Neural crest cell (in vitro differentiated cells): ENCODE results near the gene DNAJB12. TPM values are rescaled to one million over a fixed set of nuclear protein-coding genes. Genes with fewer than 3 reads are reported as not detected.

ENCODE experiments used
- DNase-seq: peaks from one replicate; pipeline ENCODE4 v3.0.0; 2021; ENCODE audit warnings: low read depth, mixed read lengths, low spot score
- H3K27ac Mint-ChIP-seq: one replicate; pipeline ENCODE4 v1.8.0; 2021; ENCODE audit warnings: mild to moderate bottlenecking, mixed read lengths; ENCODE audit not compliant: unreplicated experiment
- H3K27me3 Mint-ChIP-seq: 2 replicates; pipeline ENCODE4 v1.8.0; 2021; ENCODE audit warnings: low read depth, mild to moderate bottlenecking, mixed read lengths
- H3K36me3 Mint-ChIP-seq: 2 replicates; pipeline ENCODE4 v1.8.0; 2021; ENCODE audit warnings: low read depth, mild to moderate bottlenecking, mixed read lengths
- H3K4me1 Mint-ChIP-seq: 2 replicates; pipeline ENCODE4 v1.8.0; 2021; ENCODE audit warnings: mixed read lengths
- H3K4me3 Mint-ChIP-seq: one replicate; pipeline ENCODE4 v1.8.0; 2021; ENCODE audit warnings: mild to moderate bottlenecking, mixed read lengths
- H3K9me3 Mint-ChIP-seq: 2 replicates; pipeline ENCODE4 v1.8.0; 2021; ENCODE audit warnings: mixed read lengths
- total RNA-seq: library from RNA; stranded (reverse); gene quantifications from 2 replicates; pipeline ENCODE4 v1.2.1, GENCODE V29; 2021
- TF ChIP-seq, protein P1 (sequence below): fragments of 200-600 bp; sonication (generic); conservative IDR thresholded peaks from 2 replicates; pipeline ENCODE4 v1.5.0; 2021; ENCODE audit warnings: antibody characterized with exemption, mild to moderate bottlenecking

The DNAJB12 gene
- total RNA-seq, 1 donor from 2014 or later, result 36.5 TPM

DNA sequence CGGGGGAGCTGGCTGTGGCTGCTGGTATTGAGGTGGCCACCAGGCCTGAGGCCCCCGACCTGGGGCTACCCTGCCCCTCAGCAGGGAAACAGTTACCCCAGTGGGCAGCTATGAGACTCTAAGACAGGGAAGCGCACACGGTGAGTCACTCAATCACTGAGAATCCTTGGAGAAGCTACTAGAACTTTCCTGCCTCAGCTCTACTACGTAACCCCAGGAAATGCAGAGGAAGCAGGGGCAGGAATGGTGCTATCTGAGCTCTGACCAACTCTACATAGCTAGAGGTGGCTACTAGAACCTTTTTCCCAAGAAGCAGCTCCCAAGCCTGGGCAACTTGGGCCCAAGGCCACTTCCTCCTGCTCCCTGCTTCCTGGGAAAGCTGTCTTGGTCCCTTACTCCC is 11.8 kb downstream of the DNAJB12 start:
- Mint-ChIP-seq H3K4me3 (no peak overlapping the region), H3K27ac (no peak overlapping the region), H3K9me3 (no peaks in the 10 kb centered on the region), H3K4me1 (peaks cover 6% of the 10 kb centered on the region), H3K36me3 (peaks cover 2% of the 10 kb centered on the region), H3K27me3 (no peaks in the 10 kb centered on the region)
- TF ChIP-seq, protein P1, sequence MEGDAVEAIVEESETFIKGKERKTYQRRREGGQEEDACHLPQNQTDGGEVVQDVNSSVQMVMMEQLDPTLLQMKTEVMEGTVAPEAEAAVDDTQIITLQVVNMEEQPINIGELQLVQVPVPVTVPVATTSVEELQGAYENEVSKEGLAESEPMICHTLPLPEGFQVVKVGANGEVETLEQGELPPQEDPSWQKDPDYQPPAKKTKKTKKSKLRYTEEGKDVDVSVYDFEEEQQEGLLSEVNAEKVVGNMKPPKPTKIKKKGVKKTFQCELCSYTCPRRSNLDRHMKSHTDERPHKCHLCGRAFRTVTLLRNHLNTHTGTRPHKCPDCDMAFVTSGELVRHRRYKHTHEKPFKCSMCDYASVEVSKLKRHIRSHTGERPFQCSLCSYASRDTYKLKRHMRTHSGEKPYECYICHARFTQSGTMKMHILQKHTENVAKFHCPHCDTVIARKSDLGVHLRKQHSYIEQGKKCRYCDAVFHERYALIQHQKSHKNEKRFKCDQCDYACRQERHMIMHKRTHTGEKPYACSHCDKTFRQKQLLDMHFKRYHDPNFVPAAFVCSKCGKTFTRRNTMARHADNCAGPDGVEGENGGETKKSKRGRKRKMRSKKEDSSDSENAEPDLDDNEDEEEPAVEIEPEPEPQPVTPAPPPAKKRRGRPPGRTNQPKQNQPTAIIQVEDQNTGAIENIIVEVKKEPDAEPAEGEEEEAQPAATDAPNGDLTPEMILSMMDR, result no peak
- DNase-seq, result no peak

DNA sequence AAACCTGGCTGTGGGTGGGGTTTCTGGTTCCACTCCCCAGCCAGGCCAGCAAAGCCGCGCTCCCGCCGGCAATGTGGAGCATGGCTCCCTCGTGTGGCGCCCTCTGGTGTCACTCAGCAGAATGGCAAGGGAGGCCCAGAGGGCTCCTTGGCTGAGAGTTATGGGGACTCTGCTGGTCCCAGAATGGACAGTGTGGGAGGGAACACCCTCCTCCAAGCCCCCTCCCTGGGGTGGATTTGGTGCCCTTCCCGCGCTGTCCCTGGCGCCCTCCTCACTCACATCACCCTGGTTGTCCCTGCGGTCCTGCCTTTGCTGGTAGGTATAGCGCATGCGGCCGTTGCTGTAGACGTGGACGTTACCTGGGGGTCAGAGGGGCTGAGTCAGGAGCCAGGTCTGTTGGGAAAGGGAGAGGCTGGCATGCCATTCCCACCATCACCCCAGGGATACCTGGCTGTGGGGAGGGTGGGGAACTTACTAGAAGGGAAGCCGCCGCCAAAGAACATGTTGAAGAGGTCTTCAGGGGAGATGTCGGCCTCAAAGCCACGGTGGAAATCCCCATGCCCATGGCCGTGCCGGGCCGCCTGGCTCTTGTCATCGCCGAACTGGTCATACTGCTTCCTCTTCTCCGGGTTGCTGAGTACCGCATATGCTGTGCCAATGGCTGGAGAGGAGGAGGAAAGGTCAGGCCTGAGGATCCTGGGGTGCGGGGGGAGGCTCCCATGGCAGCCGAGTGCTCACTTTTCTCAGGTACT is 14.0 kb downstream of the DNAJB12 start:
- H3K36me3 Mint-ChIP-seq, result peaks cover 4% of the 10 kb centered on the region
- no peak overlapping the region for H3K4me3 Mint-ChIP-seq
- H3K27me3 Mint-ChIP-seq, result no peaks in the 10 kb centered on the region
- H3K27ac Mint-ChIP-seq, result no peak overlapping the region
- peaks cover 18% of the 10 kb centered on the region for H3K4me1 Mint-ChIP-seq
- H3K9me3 Mint-ChIP-seq, result no peaks in the 10 kb centered on the region
- DNase-seq, result peak; percentile 79
- TF ChIP-seq, protein P1, result peak; percentile 91

DNA sequence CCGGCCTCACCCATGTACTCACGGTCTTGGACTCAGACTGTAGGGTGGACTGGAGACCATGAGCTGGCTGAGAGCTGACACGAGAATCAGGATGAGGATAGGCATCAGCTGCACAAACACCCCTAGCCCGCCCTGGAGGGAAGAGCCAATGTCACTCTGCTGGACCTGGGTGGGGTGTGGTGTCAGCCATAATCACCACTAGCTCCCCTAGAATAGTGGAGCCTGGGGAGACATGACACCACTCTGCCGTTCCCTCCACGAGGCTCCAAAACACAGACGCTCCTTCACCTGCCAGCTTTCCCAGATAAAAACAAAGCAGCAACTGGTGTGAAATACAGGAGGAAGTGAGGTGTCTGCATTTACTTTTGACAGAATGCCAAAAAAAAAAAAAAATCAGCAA is 16.5 kb downstream of the DNAJB12 start:
- no peaks in the 10 kb centered on the region for H3K27me3 Mint-ChIP-seq
- H3K36me3 Mint-ChIP-seq, result peaks cover 4% of the 10 kb centered on the region
- no peak for DNase-seq
- H3K9me3 Mint-ChIP-seq, result no peaks in the 10 kb centered on the region
- no peak overlapping the region for H3K4me3 Mint-ChIP-seq
- H3K27ac Mint-ChIP-seq, result no peak overlapping the region
- TF ChIP-seq, protein P1, result no peak
- peaks cover 36% of the 10 kb centered on the region for H3K4me1 Mint-ChIP-seq

DNA sequence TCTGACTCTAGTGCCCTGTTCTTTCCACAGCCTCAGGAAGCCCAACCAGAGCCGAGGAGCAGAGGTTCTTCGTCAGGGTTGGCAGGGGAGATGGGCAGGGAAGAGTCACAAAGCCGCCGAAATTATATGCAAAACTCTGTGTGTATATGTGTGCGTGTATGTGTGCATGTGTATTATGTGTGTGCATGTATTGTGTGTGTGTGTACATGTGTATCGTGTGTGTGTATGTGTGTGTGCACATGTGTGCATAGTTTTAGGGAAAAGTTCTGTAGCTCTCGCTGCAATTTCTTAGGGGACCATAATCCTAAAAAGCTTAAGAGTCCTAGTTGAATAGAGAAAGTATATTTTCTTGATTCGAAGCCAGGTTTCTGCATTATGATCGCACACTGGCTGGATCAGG is 17.0 kb downstream of the DNAJB12 start:
- no peaks in the 10 kb centered on the region for H3K27me3 Mint-ChIP-seq
- DNase-seq, result no peak
- H3K36me3 Mint-ChIP-seq, result peaks cover 4% of the 10 kb centered on the region
- TF ChIP-seq, protein P1, result no peak
- H3K9me3 Mint-ChIP-seq, result no peaks in the 10 kb centered on the region
- peaks cover 41% of the 10 kb centered on the region for H3K4me1 Mint-ChIP-seq
- no peak overlapping the region for H3K27ac Mint-ChIP-seq
- H3K4me3 Mint-ChIP-seq, result no peak overlapping the region

DNA sequence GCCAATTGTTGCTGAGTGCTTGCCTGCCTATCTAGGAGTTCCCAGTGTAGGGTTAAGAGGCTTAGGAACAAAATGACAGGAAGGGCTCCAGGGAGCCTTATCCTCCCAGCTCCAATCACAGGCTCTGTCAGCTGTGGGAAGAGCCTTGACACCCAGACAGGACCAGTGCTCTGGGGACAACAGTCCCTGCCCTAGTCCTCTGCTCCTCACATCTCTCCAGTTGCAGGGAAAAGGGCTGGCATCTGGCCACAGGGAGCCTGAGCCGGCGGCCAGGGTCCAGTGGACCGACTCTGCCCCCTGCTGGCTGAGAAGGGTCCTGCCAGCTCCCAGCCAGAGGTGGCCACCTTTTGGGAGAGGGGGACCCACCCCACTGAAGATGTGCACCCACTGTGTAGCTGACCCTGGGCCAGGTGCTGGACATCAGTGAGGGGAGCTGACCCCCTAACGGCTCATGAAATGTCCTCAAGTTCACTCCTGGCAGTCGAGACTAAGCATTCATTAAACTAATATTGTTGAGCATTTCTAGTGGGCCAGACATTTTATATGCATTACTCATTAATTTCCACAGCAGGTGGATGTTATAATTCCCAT is 17.6 kb downstream of the DNAJB12 start:
- no peaks in the 10 kb centered on the region for H3K9me3 Mint-ChIP-seq
- H3K36me3 Mint-ChIP-seq, result peaks cover 4% of the 10 kb centered on the region
- peak; percentile 77 for DNase-seq
- peak overlapping the region; percentile 37 for H3K27ac Mint-ChIP-seq
- H3K4me3 Mint-ChIP-seq, result peak overlapping the region; percentile 62
- peaks cover 47% of the 10 kb centered on the region for H3K4me1 Mint-ChIP-seq
- TF ChIP-seq, protein P1, result peak; percentile 98
- H3K27me3 Mint-ChIP-seq, result no peaks in the 10 kb centered on the region
